ENCODE data around the gene RUFY1. TPM values are rescaled to one million over a fixed set of nuclear protein-coding genes. Genes with fewer than 3 reads are reported as not detected.
"Not testable (repeated sequence)": the region's sequence is repeated elsewhere in the genome, so short reads cannot be mapped to it uniquely, and the experiment has no call there.

RUFY1 gene
- total RNA-seq, 2 experiments from 2014 or later: 50.5 to 53.4 TPM

- H3K9me3 Mint-ChIP-seq, DNase-seq, H3K4me3 Mint-ChIP-seq, CTCF ChIA-PET, H3K27ac Mint-ChIP-seq, H3K27me3 Mint-ChIP-seq: not testable (repeated sequence)
- H3K4me1 Mint-ChIP-seq: peaks cover 36% of the 10 kb centered on the region
- POLR2A ChIA-PET: interaction anchor here (1.4 kb wide), 1 partner anchor 8 kb away, joined by 7 read pairs; the partner anchor contains the start of gene RUFY1
- peaks cover 36% of the 10 kb centered on the region for H3K36me3 Mint-ChIP-seq (ENCODE audit: low read depth)
These were observed 8.0 kb downstream of the RUFY1 start for GRCh38 chr5:179558261-179558799.

- H3K36me3 Mint-ChIP-seq (ENCODE audit: low read depth): peaks cover 37% of the 10 kb centered on the region
- ChIA-PET CTCF (interaction anchor here (1.1 to 1.2 kb wide), 2 partner anchors 8 to 16 kb away, joined by 3 to 4 read pairs; partner anchors contain the start of gene RUFY1), POLR2A (interaction anchor here (0.9 to 1.4 kb wide), 2 partner anchors 8 to 17 kb away, joined by 4 to 7 read pairs; partner anchors contain the start of gene RUFY1)
- H3K27ac Mint-ChIP-seq: peak overlapping the region; percentile 87
- H3K27me3 Mint-ChIP-seq: no peaks in the 10 kb centered on the region
- H3K4me3 Mint-ChIP-seq: peak overlapping the region; percentile 90
- peak; percentile 17 for DNase-seq
- peaks cover 32% of the 10 kb centered on the region for H3K4me1 Mint-ChIP-seq
- no peaks in the 10 kb centered on the region for H3K9me3 Mint-ChIP-seq
These were observed 8.6 kb downstream of the RUFY1 start for GRCh38 chr5:179558932-179559283.

GRCh38 chr5:179559284-179560252 is 9.2 kb downstream of the RUFY1 start:
- peak overlapping the region; percentile 90 for H3K4me3 Mint-ChIP-seq
- peak overlapping the region; percentile 87 for H3K27ac Mint-ChIP-seq
- ChIA-PET POLR2A (interaction anchor here (0.5 to 1.4 kb wide), 3 partner anchors 9 to 125 kb away, joined by 4 to 16 read pairs (median 7); partner anchors contain the start of gene RUFY1), CTCF (interaction anchor here (1.1 to 1.2 kb wide), 2 partner anchors 9 to 15 kb away, joined by 3 to 4 read pairs; partner anchors contain the start of gene RUFY1)
- H3K9me3 Mint-ChIP-seq: no peaks in the 10 kb centered on the region
- no peaks in the 10 kb centered on the region for H3K27me3 Mint-ChIP-seq
- peak; percentile 97 for DNase-seq
- H3K36me3 Mint-ChIP-seq (ENCODE audit: low read depth): peaks cover 36% of the 10 kb centered on the region
- H3K4me1 Mint-ChIP-seq: peaks cover 30% of the 10 kb centered on the region

DNA sequence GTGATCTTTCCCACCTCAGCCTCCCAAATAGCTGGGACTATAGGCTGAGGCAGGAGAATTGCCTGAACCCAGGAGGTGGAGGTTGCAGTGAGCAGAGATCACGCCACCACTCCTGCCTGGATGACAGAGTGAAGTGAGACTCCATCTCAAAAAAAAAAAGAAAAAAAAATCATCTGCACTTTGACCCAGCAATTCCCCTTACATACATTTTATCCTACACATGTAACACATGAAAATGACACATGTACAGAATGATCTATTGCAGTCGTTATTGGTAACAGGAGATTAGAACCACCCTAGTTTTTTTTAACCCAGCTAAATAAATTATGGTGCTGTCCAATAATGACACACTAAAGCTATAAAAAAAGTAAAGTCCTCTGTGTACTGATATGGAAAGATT is 14.2 kb downstream of the RUFY1 start:
- H3K4me1 Mint-ChIP-seq: peaks cover 13% of the 10 kb centered on the region
- H3K4me3 Mint-ChIP-seq: no peak overlapping the region
- no peak overlapping the region for H3K27ac Mint-ChIP-seq
- H3K9me3 Mint-ChIP-seq: no peaks in the 10 kb centered on the region
- H3K27me3 Mint-ChIP-seq: no peaks in the 10 kb centered on the region
- H3K36me3 Mint-ChIP-seq (ENCODE audit: low read depth): peaks cover 40% of the 10 kb centered on the region
- CTCF ChIA-PET: interaction anchor here (0.6 to 0.9 kb wide), 2 partner anchors 135 to 244 kb away, joined by 3 to 6 read pairs; no protein-coding TSS in a partner anchor
- POLR2A ChIA-PET: no interaction called here
- no peak for DNase-seq

DNA sequence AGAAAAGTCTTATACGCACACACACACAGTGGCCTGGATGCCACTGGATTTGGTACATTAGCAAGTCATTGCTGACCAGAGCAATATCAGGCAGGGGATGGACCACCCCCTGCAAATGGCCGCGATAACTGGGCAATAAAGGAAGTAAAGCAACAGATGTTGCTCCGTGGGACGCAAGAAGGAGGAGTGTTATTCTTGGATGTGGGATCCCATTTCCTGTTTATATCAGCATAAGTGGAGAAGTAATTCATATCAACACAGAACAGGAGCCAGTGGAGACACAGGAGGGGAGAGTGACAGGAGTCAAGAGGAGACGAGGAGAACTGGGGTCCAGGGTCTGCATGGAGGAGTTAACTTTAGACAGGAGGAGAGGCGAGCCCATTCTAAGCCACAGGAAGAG is 18.4 kb downstream of the RUFY1 start:
- Mint-ChIP-seq H3K9me3 (no peaks in the 10 kb centered on the region), H3K36me3 (ENCODE audit: low read depth) (peaks cover 38% of the 10 kb centered on the region), H3K27me3 (no peaks in the 10 kb centered on the region), H3K27ac (peak overlapping the region; percentile 26), H3K4me3 (no peak overlapping the region), H3K4me1 (peaks cover 5% of the 10 kb centered on the region)
- DNase-seq: no peak
- ChIA-PET CTCF (no interaction called here), POLR2A (no interaction called here)

GRCh38 chr5:179572386-179572785 is 22.0 kb downstream of the RUFY1 start:
- CTCF ChIA-PET: interaction anchor here (0.5 to 0.8 kb wide), 2 partner anchors 30 to 53 kb away, joined by 3 to 5 read pairs; no protein-coding TSS in a partner anchor
- no peak overlapping the region for H3K4me3 Mint-ChIP-seq
- H3K36me3 Mint-ChIP-seq (ENCODE audit: low read depth): peaks cover 39% of the 10 kb centered on the region
- no peak overlapping the region for H3K27ac Mint-ChIP-seq
- no peaks in the 10 kb centered on the region for H3K27me3 Mint-ChIP-seq
- peaks cover 5% of the 10 kb centered on the region for H3K4me1 Mint-ChIP-seq
- H3K9me3 Mint-ChIP-seq: no peaks in the 10 kb centered on the region
- DNase-seq: no peak
- POLR2A ChIA-PET: no interaction called here

- no peaks in the 10 kb centered on the region for H3K9me3 Mint-ChIP-seq
- no peaks in the 10 kb centered on the region for H3K27me3 Mint-ChIP-seq
- CTCF ChIA-PET: no interaction called here
- H3K27ac Mint-ChIP-seq: no peak overlapping the region
- no peak overlapping the region for H3K4me3 Mint-ChIP-seq
- POLR2A ChIA-PET: no interaction called here
- DNase-seq: no peak
- H3K36me3 Mint-ChIP-seq (ENCODE audit: low read depth): peaks cover 27% of the 10 kb centered on the region
- H3K4me1 Mint-ChIP-seq: no peaks in the 10 kb centered on the region
These were observed 27.1 kb downstream of the RUFY1 start for GRCh38 chr5:179577286-179577960.

GRCh38 chr5:179585941-179586401 is 35.6 kb downstream of the RUFY1 start:
- POLR2A ChIA-PET: no interaction called here
- CTCF ChIA-PET: interaction anchor here (1.3 to 1.4 kb wide), 2 partner anchors 11 to 36 kb away, joined by 3 read pairs; no protein-coding TSS in a partner anchor
- DNase-seq: no peak
- Mint-ChIP-seq H3K36me3 (ENCODE audit: low read depth) (peaks cover 30% of the 10 kb centered on the region), H3K9me3 (no peaks in the 10 kb centered on the region), H3K27ac (peak overlapping the region; percentile 25), H3K27me3 (no peaks in the 10 kb centered on the region), H3K4me3 (no peak overlapping the region), H3K4me1 (no peaks in the 10 kb centered on the region)

DNA sequence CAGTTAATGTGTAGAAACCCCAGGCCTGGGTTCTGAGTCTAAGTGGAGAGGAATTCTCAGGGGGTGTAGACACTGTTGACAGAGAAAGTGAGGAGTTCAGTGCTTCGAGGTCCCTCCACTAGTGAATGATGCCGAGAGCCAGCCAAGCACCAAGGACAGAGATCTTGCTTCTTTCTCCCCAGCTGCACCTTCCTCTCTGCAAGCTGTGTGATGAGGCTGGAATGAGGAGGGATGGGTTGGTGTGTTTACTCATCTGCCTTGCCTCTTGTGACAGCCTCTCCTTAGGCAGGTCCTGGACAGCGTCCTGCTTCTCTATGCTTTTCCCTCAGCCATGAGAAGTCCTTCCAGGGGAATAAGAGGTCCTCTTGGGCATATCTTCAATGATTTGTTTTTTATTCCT is 37.8 kb downstream of the RUFY1 start:
- Mint-ChIP-seq H3K9me3 (no peaks in the 10 kb centered on the region), H3K27me3 (no peaks in the 10 kb centered on the region), H3K27ac (no peak overlapping the region), H3K36me3 (ENCODE audit: low read depth) (peaks cover 37% of the 10 kb centered on the region), H3K4me1 (no peaks in the 10 kb centered on the region), H3K4me3 (no peak overlapping the region)
- DNase-seq: no peak
- ChIA-PET POLR2A (no interaction called here), CTCF (interaction anchor here (1.1 kb wide), 1 partner anchor 27 kb away, joined by 3 read pairs; no protein-coding TSS in a partner anchor)

GRCh38 chr5:179595916-179596315 is 45.6 kb downstream of the RUFY1 start:
- CTCF ChIA-PET: interaction anchor here (0.7 to 1.1 kb wide), 3 partner anchors 12 to 28 kb away, joined by 3 read pairs; no protein-coding TSS in a partner anchor

GRCh38 chr5:179596421-179596820 is 46.1 kb downstream of the RUFY1 start:
- DNase-seq: no peak
- Mint-ChIP-seq H3K27ac (no peak overlapping the region), H3K27me3 (no peaks in the 10 kb centered on the region), H3K4me1 (no peaks in the 10 kb centered on the region), H3K36me3 (ENCODE audit: low read depth) (peaks cover 40% of the 10 kb centered on the region), H3K4me3 (no peak overlapping the region), H3K9me3 (no peaks in the 10 kb centered on the region)
- ChIA-PET CTCF (interaction anchor here (0.7 to 1.1 kb wide), 3 partner anchors 11 to 64 kb away, joined by 3 read pairs; no protein-coding TSS in a partner anchor), POLR2A (no interaction called here)

More at GRCh38 chr5:179595916-179596315, 45.6 kb downstream of the RUFY1 start:
- H3K4me3 Mint-ChIP-seq: no peak overlapping the region
- no peaks in the 10 kb centered on the region for H3K27me3 Mint-ChIP-seq
- POLR2A ChIA-PET: interaction anchor here (0.9 kb wide), 1 partner anchor 9 kb away, joined by 3 read pairs; no protein-coding TSS in a partner anchor
- H3K4me1 Mint-ChIP-seq: no peaks in the 10 kb centered on the region
- H3K9me3 Mint-ChIP-seq: no peaks in the 10 kb centered on the region
- DNase-seq: no peak
- H3K36me3 Mint-ChIP-seq (ENCODE audit: low read depth): peaks cover 42% of the 10 kb centered on the region
- H3K27ac Mint-ChIP-seq: no peak overlapping the region

DNA sequence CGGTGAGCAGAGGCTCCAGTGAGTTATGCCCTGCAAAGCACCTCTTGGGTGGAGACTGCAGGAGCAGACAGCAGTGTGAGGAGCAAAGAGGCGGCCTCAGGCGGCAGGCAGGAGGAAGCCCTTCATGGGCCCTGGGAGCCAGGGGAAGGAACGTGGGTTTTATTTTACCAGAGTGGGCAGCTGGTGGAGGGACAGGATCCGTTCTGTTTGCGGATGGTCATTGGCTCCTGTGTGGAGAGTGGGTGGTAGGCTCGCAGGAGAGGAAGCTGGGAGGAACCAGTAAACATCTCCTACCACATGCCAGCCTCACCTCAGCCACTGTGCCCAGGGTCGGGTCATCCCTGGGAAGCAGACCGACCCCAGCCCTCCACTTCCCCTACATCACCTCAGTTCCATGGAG is 48.7 kb downstream of the RUFY1 start:
- DNase-seq: no peak
- Mint-ChIP-seq H3K36me3 (ENCODE audit: low read depth) (peaks cover 35% of the 10 kb centered on the region), H3K27me3 (no peaks in the 10 kb centered on the region), H3K4me3 (no peak overlapping the region), H3K4me1 (no peaks in the 10 kb centered on the region), H3K27ac (peak overlapping the region; percentile 66), H3K9me3 (no peaks in the 10 kb centered on the region)
- ChIA-PET CTCF (interaction anchor here (1.4 to 1.6 kb wide), 3 partner anchors 9 to 16 kb away, joined by 3 to 5 read pairs (median 4); no protein-coding TSS in a partner anchor), POLR2A (no interaction called here)

Measured in activated CD4-positive, alpha-beta T cell treated with anti-CD3 and anti-CD28 coated beads, Interleukin-2, amount 10 ng/mL, durations not matched to agents 7 days and 5 days (primary cell).